ENCODE results near the gene KRTAP10-2. TPM values are rescaled to one million over a fixed set of nuclear protein-coding genes. Genes with fewer than 3 reads are reported as not detected.
"Not testable (repeated sequence)": the region's sequence is repeated elsewhere in the genome, so short reads cannot be mapped to it uniquely, and the experiment has no call there.

KRTAP10-2 gene
- total RNA-seq, 1 experiment from 2014 or later = not detected

DNA sequence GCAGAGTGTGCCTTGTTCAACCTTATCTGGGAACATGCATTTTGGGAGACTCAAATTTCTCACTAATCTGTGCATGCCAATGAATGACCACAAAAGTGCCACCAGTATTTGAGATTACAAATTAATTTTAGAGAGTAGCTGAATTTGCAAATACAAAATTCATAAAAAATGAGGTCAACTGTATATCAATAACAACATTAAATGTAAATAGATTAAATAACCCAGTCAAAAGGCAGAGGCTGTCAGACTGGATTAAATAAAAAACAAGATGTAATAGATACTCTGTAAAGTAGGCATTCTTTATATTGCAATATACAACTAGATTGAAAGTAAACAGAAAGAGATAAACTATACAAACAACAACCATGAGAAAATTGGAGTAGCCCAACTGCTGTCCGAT is 12.8 kb upstream of the KRTAP10-2 start:
- no peak overlapping the region for H3K4me2 ChIP-seq
- TF ChIP-seq, protein P1, sequence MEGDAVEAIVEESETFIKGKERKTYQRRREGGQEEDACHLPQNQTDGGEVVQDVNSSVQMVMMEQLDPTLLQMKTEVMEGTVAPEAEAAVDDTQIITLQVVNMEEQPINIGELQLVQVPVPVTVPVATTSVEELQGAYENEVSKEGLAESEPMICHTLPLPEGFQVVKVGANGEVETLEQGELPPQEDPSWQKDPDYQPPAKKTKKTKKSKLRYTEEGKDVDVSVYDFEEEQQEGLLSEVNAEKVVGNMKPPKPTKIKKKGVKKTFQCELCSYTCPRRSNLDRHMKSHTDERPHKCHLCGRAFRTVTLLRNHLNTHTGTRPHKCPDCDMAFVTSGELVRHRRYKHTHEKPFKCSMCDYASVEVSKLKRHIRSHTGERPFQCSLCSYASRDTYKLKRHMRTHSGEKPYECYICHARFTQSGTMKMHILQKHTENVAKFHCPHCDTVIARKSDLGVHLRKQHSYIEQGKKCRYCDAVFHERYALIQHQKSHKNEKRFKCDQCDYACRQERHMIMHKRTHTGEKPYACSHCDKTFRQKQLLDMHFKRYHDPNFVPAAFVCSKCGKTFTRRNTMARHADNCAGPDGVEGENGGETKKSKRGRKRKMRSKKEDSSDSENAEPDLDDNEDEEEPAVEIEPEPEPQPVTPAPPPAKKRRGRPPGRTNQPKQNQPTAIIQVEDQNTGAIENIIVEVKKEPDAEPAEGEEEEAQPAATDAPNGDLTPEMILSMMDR (conservative IDR thresholded peaks at IDR 0.05) = no peak
- TF ChIP-seq EZH2 (IDR thresholded peaks at IDR 0.05; ENCODE audit: low read depth) = no peak
- H4K20me1 ChIP-seq (ENCODE audit: insufficient read depth) = no peaks in the 10 kb centered on the region
- no peaks in the 10 kb centered on the region for H3K4me1 ChIP-seq (replicated peaks; ENCODE audit: insufficient read depth)
- H3K27me3 ChIP-seq (ENCODE audit: insufficient read depth, low read depth) = peaks cover 43% of the 10 kb centered on the region; the same call in 1 of the 2 replicates
- ChIA-PET POLR2A (ENCODE audit: unreplicated experiment) (no interaction called here), CTCF (no interaction called here)
- no peaks in the 10 kb centered on the region for H3K36me3 ChIP-seq (ENCODE audit: low read depth)
- no peaks in the 10 kb centered on the region for H3K79me2 ChIP-seq (ENCODE audit: low read depth)
- H3K27ac ChIP-seq = no peak overlapping the region
- no peak overlapping the region for H3K4me3 ChIP-seq
- H3K9me2 ChIP-seq (ENCODE audit: insufficient read depth) = no peaks in the 10 kb centered on the region
- H3K9me3 ChIP-seq (ENCODE audit: insufficient read depth, low read depth) = no peaks in the 10 kb centered on the region
- H2AFZ ChIP-seq = no peak overlapping the region
- intact Hi-C loops (cut with micrococcal nuclease; ENCODE audit: unreplicated experiment) = no loop called here
- DNase-seq = no peak
- no peaks in the 10 kb centered on the region for H3F3A ChIP-seq (ENCODE audit: insufficient read depth, low read depth)
- BruUV-seq (replicated peaks) = no TSS peak

GRCh38 chr21:44558695-44559094 is 7.4 kb upstream of the KRTAP10-2 start, which contains the start of gene KRTAP10-3:
Gene KRTAP10-3, minus strand, starts transcription at chr21:44558795. Its CDS starts 80 bp downstream, at chr21:44558715.
- Histone ChIP-seq H3K79me2 (ENCODE audit: low read depth) (no peaks in the 10 kb centered on the region), H3K4me1 (replicated peaks; ENCODE audit: insufficient read depth) (no peaks in the 10 kb centered on the region), H2AFZ (no peak within 1 kb of the TSS), H3K27me3 (ENCODE audit: insufficient read depth, low read depth) (peaks cover 66% of the 10 kb centered on the region), H3K27ac (no peak within 1 kb of the TSS), H4K20me1 (ENCODE audit: insufficient read depth) (no peaks in the 10 kb centered on the region), H3K9me3 (ENCODE audit: insufficient read depth, low read depth) (no peaks in the 10 kb centered on the region), H3K36me3 (ENCODE audit: low read depth) (no peaks in the 10 kb centered on the region), H3K4me2 (no peak within 1 kb of the TSS), H3F3A (ENCODE audit: insufficient read depth, low read depth) (no peaks in the 10 kb centered on the region), H3K4me3 (no peak within 1 kb of the TSS), H3K9me2 (ENCODE audit: insufficient read depth) (no peaks in the 10 kb centered on the region)
- no peak for TF ChIP-seq EZH2 (IDR thresholded peaks at IDR 0.05; ENCODE audit: low read depth)
- TF ChIP-seq, protein P1 (conservative IDR thresholded peaks at IDR 0.05) = no peak
- intact Hi-C loops (cut with micrococcal nuclease; ENCODE audit: unreplicated experiment) = no loop called here
- ChIA-PET CTCF (no interaction called here), POLR2A (ENCODE audit: unreplicated experiment) (no interaction called here)
- BruUV-seq (replicated peaks) = no TSS peak
- DNase-seq = no peak

DNA sequence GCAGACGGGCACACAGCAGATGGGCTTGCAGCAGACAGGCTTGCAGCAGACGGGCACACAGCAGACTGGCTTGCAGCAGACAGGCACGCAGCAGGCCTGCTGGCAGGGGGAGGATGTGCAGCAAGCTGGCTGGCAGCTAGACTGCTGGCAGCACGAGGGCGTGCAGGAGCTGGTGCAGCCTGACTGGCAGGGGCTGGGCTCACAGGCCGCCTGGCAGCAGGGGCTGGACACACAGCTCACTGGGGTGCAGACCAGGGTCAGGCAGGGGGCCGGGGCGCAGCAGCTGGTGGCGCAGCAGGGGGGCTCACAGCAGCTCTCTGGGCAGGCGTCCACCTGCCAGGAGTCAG is 7.0 kb upstream of the KRTAP10-2 start:
- intact Hi-C loops (cut with micrococcal nuclease; ENCODE audit: unreplicated experiment); H3K9me3 ChIP-seq (ENCODE audit: insufficient read depth, low read depth); H2AFZ ChIP-seq; H3K36me3 ChIP-seq (ENCODE audit: low read depth); H3K9me2 ChIP-seq (ENCODE audit: insufficient read depth); H3F3A ChIP-seq (ENCODE audit: insufficient read depth, low read depth); CTCF ChIA-PET; H3K79me2 ChIP-seq (ENCODE audit: low read depth); DNase-seq; H4K20me1 ChIP-seq (ENCODE audit: insufficient read depth); H3K4me3 ChIP-seq; H3K4me2 ChIP-seq; BruUV-seq (replicated peaks); H3K4me1 ChIP-seq (replicated peaks; ENCODE audit: insufficient read depth); H3K27ac ChIP-seq; POLR2A ChIA-PET (ENCODE audit: unreplicated experiment): not testable (repeated sequence)
- H3K27me3 ChIP-seq (ENCODE audit: insufficient read depth, low read depth) = peaks cover 66% of the 10 kb centered on the region
